Stimulated activated effector memory CD8-positive, alpha-beta T cell treated with anti-CD3 and anti-CD28 coated beads, Interleukin-12 subunit alpha, Interleukin-12 subunit beta, amount 100 ng/mL, for 72 hours (primary cell): Measurements from ENCODE around the gene ECHDC3.
A peak's percentile ranks its signal among the peaks of the same experiment; 100 is the strongest.
"Not testable (repeated sequence)": the region's sequence is repeated elsewhere in the genome, so short reads cannot be mapped to it uniquely, and the experiment has no call there.

Source experiments
- ATAC-seq: fragments of 150-1000 bp; cut with Tn5 transposase; 2 replicates; pipeline ENCODE4 v1.10.0; 2021
- DNase-seq, 2 donors: peaks; one replicate each; pipeline ENCODE4 v3.0.0; 2021 to 2022; ENCODE audit warnings: low spot score in 2 of 2
- H3K27ac Mint-ChIP-seq: one replicate; pipeline ENCODE4 v1.8.0; 2022; ENCODE audit warnings: mild to moderate bottlenecking, mixed read lengths
- H3K36me3 Mint-ChIP-seq: one replicate; pipeline ENCODE4 v1.8.0; 2022; ENCODE audit warnings: mild to moderate bottlenecking, mixed read lengths
- H3K4me1 Mint-ChIP-seq: one replicate; pipeline ENCODE4 v1.8.0; 2022; ENCODE audit warnings: mixed read lengths
- H3K4me3 Mint-ChIP-seq: one replicate; pipeline ENCODE4 v1.8.0; 2022; ENCODE audit warnings: mild to moderate bottlenecking, mixed read lengths
- H3K9me3 Mint-ChIP-seq: one replicate; pipeline ENCODE4 v1.8.0; 2022; ENCODE audit warnings: mixed read lengths

Gene ECHDC3

DNA sequence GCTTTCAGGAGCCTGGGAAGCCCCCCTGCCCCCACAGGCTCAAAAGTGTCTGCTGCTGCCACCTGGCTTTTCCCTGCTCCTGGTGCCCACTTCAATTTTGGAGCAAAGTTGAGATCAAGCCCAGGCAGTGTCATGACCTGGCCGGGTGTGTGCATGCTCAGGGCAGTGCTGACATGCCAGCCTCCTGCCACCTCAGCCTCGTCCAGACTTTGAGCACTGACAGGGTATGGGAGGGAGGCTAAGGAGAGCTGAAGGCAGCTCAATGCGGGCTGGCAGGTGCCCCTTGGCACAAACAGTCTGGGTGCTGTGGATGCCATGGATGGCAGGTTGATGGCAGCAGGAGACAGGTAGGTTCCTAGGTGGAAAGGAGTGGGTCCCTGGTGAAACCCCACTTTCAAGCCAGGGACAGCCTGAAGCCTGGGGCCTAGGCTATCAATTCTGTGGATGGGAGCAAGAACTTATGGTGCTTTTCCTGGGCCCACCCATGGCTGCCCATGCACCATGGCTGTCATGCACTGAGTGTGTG, 12.3 kb upstream of the ECHDC3 start:
- Mint-ChIP-seq H3K4me3 (no peak overlapping the region), H3K27ac (no peak overlapping the region), H3K36me3 (no peaks in the 10 kb centered on the region), H3K9me3 (peaks cover 3% of the 10 kb centered on the region), H3K4me1 (peaks cover 6% of the 10 kb centered on the region)
- ATAC-seq: peak; percentile 53
- DNase-seq: no peak

GRCh38 chr10:11730779-11731178, 11.4 kb upstream of the ECHDC3 start:
- no peaks in the 10 kb centered on the region for H3K36me3 Mint-ChIP-seq
- no peak for ATAC-seq
- H3K9me3 Mint-ChIP-seq: peaks cover 3% of the 10 kb centered on the region
- no peak for DNase-seq
- H3K27ac Mint-ChIP-seq: no peak overlapping the region
- no peak overlapping the region for H3K4me3 Mint-ChIP-seq
- no peaks in the 10 kb centered on the region for H3K4me1 Mint-ChIP-seq

DNA sequence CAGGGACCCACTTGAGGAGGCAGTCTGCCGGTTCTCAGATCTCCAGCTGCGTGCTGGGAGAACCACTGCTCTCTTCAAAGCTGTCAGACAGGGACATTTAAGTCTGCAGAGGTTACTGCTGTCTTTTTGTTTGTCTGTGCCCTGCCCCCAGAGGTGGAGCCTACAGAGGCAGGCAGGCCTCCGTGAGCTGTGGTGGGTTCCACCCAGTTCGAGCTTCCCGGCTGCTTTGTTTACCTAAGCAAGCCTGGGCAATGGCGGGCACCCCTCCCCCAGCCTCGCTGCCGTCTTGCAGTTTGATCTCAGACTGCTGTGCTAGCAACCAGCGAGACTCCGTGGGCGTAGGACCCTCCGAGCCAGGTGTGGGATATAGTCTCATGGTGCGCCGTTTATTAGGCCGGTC, 5.4 kb upstream of the ECHDC3 start:
- H3K9me3 Mint-ChIP-seq, DNase-seq, H3K36me3 Mint-ChIP-seq, ATAC-seq: not testable (repeated sequence)
- H3K4me3 Mint-ChIP-seq: peak overlapping the region; percentile 65
- peaks cover 16% of the 10 kb centered on the region for H3K4me1 Mint-ChIP-seq
- H3K27ac Mint-ChIP-seq: peak overlapping the region; percentile 86

GRCh38 chr10:11737258-11738032, 4.7 kb upstream of the ECHDC3 start:
- DNase-seq, H3K9me3 Mint-ChIP-seq, ATAC-seq, H3K36me3 Mint-ChIP-seq: not testable (repeated sequence)
- H3K4me3 Mint-ChIP-seq: peak overlapping the region; percentile 65
- H3K27ac Mint-ChIP-seq: peak overlapping the region; percentile 86
- H3K4me1 Mint-ChIP-seq: peaks cover 16% of the 10 kb centered on the region

- H3K4me1 Mint-ChIP-seq: peaks cover 16% of the 10 kb centered on the region
- no peak overlapping the region for H3K27ac Mint-ChIP-seq
- no peak for ATAC-seq
- no peak for DNase-seq
- H3K9me3 Mint-ChIP-seq: peaks cover 4% of the 10 kb centered on the region
- no peak overlapping the region for H3K4me3 Mint-ChIP-seq
- peaks cover 5% of the 10 kb centered on the region for H3K36me3 Mint-ChIP-seq
These were observed 1.3 kb upstream of the ECHDC3 start for GRCh38 chr10:11740907-11741306.

GRCh38 chr10:11741608-11742007, 574 bp upstream of the ECHDC3 start:
- Mint-ChIP-seq H3K4me3 (peak overlapping the region; percentile 29), H3K27ac (no peak overlapping the region), H3K4me1 (peaks cover 16% of the 10 kb centered on the region), H3K36me3 (peaks cover 5% of the 10 kb centered on the region), H3K9me3 (peaks cover 4% of the 10 kb centered on the region)
- DNase-seq (no peak), ATAC-seq (no peak)

DNA sequence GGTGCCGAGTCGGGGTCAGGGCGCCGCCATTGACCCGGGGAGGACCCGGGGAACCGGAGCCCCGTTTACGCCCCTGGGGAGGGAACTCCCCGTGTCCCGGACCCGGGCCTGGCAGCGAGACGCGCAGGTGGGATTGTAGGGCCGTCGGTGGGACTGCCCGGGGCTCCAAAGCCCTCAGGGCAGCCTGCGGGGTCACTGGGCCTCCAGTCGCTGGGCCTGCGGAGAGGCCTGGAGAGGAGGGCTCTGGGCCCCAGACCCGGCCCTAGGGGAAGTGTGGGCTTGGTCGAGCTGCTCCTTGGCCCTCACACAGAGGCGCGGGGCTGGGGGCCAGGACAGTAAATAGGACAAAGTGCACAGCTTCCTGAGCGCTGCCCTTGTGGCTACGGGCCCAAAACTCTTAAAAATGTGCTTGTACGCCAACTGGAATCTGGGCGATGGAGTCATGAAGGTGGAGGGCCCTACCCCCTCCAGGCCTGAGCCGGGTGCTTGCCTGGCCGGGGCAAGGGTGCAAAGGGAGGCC, 657 bp downstream of the ECHDC3 start:
- peaks cover 2% of the 10 kb centered on the region for H3K9me3 Mint-ChIP-seq
- peak overlapping the region; percentile 35 for H3K4me3 Mint-ChIP-seq
- H3K4me1 Mint-ChIP-seq: peaks cover 9% of the 10 kb centered on the region
- ATAC-seq (peak; percentile 29), DNase-seq (no peak)
- no peak overlapping the region for H3K27ac Mint-ChIP-seq
- peaks cover 5% of the 10 kb centered on the region for H3K36me3 Mint-ChIP-seq

GRCh38 chr10:11743461-11744338, 1.5 kb downstream of the ECHDC3 start:
- H3K36me3 Mint-ChIP-seq: peaks cover 5% of the 10 kb centered on the region
- H3K4me3 Mint-ChIP-seq: peak overlapping the region; percentile 35

DNA sequence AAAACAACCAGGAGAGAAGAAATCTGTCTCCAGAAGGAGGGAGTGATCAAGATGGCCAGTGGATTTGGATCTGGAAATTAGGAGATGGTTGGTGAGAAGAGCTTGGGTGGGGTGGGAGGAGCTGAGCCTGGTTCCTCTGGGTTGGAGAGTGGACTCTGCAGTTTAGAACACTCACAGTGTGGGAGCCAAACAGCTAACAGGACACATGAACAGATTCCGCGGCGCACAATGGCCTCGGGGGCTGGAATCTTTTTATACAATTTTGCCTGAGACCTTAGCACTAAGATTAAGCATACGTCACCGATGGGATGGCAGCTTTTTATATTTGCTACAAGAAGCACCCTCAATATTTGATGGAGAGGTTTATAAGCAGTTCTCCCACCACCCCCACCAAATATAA, 2.9 kb downstream of the ECHDC3 start:
- H3K4me3 Mint-ChIP-seq: no peak overlapping the region
- ATAC-seq (no peak), DNase-seq (no peak)
- peaks cover 5% of the 10 kb centered on the region for H3K36me3 Mint-ChIP-seq
- no peaks in the 10 kb centered on the region for H3K9me3 Mint-ChIP-seq
- no peak overlapping the region for H3K27ac Mint-ChIP-seq
- peaks cover 6% of the 10 kb centered on the region for H3K4me1 Mint-ChIP-seq

More at GRCh38 chr10:11743461-11744338, 1.5 kb downstream of the ECHDC3 start:
- Mint-ChIP-seq H3K4me1 (peaks cover 6% of the 10 kb centered on the region), H3K9me3 (no peaks in the 10 kb centered on the region), H3K27ac (no peak overlapping the region)
- no peak for ATAC-seq
- no peak for DNase-seq

- Mint-ChIP-seq H3K4me3 (no peak overlapping the region), H3K4me1 (no peaks in the 10 kb centered on the region), H3K36me3 (peaks cover 5% of the 10 kb centered on the region), H3K9me3 (no peaks in the 10 kb centered on the region), H3K27ac (no peak overlapping the region)
- ATAC-seq: no peak
- DNase-seq: no peak
These were observed 4.8 kb downstream of the ECHDC3 start for GRCh38 chr10:11746883-11747539.

DNA sequence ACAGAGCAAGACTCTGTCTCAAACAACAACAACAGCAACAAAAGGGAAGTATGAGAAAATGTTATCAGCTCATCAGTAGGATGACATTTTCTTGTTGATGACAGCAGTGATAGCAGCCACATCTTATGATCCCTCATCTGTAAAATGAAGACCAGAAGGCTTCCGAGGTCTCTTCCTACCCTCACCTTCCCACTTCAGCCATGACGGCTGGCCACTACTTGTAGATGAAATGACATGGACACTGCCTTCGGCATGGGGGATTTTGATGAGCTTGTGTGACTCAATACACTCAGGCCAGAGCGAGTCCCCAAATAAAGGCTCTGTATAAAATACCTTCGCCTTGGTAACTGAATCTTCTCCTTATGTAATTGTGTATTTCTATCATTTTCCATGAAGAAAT, 6.7 kb downstream of the ECHDC3 start:
- no peak overlapping the region for H3K4me3 Mint-ChIP-seq
- no peak for ATAC-seq
- no peak for DNase-seq
- no peaks in the 10 kb centered on the region for H3K36me3 Mint-ChIP-seq
- no peaks in the 10 kb centered on the region for H3K9me3 Mint-ChIP-seq
- H3K27ac Mint-ChIP-seq: no peak overlapping the region
- no peaks in the 10 kb centered on the region for H3K4me1 Mint-ChIP-seq

- H3K4me1 Mint-ChIP-seq: no peaks in the 10 kb centered on the region
- no peak for ATAC-seq
- no peak overlapping the region for H3K27ac Mint-ChIP-seq
- no peaks in the 10 kb centered on the region for H3K36me3 Mint-ChIP-seq
- H3K4me3 Mint-ChIP-seq: no peak overlapping the region
- H3K9me3 Mint-ChIP-seq: no peaks in the 10 kb centered on the region
- no peak for DNase-seq
These were observed 8.2 kb downstream of the ECHDC3 start for GRCh38 chr10:11750420-11750819.

GRCh38 chr10:11754173-11754572, 12.0 kb downstream of the ECHDC3 start:
- DNase-seq (no peak), ATAC-seq (no peak)
- no peaks in the 10 kb centered on the region for H3K36me3 Mint-ChIP-seq
- no peaks in the 10 kb centered on the region for H3K4me1 Mint-ChIP-seq
- no peak overlapping the region for H3K27ac Mint-ChIP-seq
- no peak overlapping the region for H3K4me3 Mint-ChIP-seq
- no peaks in the 10 kb centered on the region for H3K9me3 Mint-ChIP-seq

- Mint-ChIP-seq H3K4me1 (no peaks in the 10 kb centered on the region), H3K36me3 (no peaks in the 10 kb centered on the region), H3K27ac (no peak overlapping the region), H3K9me3 (no peaks in the 10 kb centered on the region), H3K4me3 (no peak overlapping the region)
- ATAC-seq: no peak
- DNase-seq: no peak
These were observed 12.4 kb downstream of the ECHDC3 start for GRCh38 chr10:11754620-11755019.
